Measurements from ENCODE around the gene USP40.

- TF ChIP-seq CTCF (IDR thresholded peaks at IDR 0.05) (no peak), EZH2 (IDR thresholded peaks at IDR 0.05) (no peak)
Observed at GRCh38 chr2:233563663-233564430, 2.7 kb downstream of the USP40 start.
